SIG-M5 (cell line): ENCODE data around the gene DGAT2.

ENCODE experiments used
- DNase-seq: peaks from one replicate; lab custom pipeline; 2025; lab: John Stamatoyannopoulos, UW

Gene DGAT2

DNA sequence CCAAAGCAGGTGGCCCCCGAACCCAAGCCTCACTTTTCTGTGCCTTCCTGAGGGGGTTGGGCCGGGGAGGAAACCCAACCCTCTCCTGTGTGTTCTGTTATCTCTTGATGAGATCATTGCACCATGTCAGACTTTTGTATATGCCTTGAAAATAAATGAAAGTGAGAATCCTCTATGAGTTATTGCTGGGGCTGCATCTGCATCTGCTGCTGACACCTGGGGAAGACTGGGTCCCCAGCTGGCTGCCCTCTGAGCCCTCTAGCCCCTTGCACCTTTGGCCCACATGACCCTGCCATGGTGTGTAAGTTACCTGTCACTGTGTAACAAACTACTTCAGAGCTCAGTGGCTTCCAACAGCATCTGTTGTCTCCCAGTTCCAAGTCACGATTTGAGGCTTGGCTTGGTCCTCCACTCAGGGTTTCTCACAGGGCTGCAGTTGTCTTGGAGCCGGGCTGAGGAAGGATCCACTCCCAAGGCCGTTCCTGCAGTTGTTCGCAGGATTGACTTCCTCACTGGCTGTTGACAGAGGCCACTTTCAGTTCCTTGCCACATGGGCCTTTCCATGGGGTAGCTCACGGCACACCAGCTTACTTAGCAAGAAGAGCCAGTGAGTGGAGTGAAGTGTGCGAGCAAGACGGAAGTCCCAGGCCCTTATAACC is 32.9 kb downstream of the DGAT2 start:
- DNase-seq: no peak

DNA sequence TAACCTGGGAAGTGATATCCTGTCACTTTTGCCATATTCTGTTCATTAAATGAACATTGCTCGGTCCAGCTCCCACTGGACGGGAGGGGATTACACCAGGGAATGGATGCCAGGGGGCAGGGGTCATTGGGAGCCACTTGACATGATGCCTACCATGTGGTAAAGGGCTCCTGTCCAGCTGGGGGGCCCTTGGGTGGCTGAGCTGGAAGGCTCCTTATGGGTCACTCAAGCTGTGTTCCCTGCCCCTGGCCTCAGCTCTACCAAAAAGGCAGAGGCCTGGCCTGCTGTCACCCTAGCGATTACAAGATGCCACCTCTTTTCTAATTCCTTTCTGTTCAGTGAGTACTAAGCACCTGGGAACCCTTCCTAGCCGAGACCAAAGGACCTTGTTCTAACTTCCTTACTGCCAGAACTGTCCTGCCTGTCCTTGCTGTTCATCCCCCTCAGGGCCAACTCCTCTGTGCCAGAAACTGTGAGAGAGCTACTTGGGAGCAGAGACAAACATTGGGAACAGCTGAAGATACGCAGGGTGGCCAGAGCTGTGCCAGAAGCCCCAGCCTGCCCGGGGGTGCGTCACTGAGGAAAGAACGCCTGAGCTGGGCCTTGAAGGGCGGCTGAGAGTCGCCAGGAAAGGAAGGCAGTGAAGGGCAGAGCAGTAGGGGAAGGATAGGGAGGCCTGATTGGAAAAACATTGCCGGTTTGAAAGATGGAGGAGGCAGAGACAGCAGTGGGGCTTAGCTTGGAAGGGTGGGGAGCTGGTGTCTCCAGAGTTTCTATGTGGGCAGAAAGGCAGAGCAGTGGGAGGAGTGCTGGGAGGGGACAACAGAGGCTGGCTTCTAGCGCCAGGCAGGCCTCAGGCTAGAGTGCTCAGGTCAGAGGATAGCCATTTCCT is 33.7 kb downstream of the DGAT2 start:
- no peak for DNase-seq

DNA sequence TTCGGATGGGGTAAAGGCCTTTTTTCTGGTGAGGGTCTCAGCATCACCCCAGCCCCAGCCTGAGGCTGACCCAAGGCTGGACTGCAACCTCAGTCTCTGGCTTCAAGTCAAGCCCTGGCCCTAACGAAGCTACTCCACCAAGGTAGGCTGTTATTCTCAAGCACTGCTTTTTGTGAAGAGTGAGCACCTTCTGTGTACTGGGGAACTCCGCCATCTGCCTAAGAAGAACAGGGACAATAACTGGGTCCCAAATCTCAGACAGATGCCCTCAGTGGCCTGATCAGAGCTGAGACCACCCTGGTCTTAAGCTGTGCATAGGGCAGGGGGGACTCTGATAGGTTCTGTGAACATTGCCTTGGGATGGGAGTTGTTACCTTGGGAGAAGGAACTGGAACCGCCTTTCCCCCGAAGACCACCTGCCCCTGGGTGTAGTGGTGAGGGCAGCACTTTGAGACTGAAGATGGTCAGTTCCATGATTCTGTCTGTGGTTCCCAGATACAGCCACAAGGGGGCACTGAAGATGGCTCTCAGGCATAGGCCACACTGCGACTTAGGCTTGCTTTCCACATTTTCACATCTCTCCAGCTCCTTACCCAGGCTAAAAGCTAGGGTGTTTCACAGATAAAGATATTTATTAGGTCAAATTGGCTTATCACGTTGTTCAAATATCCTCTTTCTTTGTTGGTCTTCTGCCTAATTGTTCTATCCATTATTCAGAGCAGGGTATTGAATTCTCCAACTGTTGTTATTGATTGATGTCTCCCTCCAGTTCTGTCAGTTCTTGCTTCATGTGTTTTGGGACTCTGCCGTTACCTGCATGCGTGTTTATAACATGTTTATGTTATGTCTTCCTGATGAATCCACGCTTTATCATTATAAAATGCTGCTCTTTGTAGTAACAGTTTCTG is 34.6 kb downstream of the DGAT2 start:
- DNase-seq: no peak

DNA sequence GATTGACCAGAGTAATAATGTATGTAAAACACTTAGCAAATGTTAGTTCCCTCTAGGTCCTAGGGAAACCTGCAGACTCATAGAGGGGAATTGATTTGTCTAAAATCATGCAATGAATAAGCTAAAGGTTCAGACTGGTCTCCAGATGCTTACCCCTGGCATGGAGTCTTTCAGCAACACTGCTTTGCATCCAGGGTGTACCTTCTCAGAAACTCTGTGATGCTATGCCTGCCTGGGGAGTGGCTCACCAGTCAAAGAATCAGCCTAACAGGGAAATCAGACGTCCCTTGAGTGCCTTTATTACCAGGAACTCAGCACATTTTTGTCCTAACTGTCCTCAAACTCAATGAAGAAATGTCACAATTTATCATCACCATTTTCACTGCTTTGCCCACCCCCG is 40.5 kb downstream of the DGAT2 start:
- no peak for DNase-seq

DNA sequence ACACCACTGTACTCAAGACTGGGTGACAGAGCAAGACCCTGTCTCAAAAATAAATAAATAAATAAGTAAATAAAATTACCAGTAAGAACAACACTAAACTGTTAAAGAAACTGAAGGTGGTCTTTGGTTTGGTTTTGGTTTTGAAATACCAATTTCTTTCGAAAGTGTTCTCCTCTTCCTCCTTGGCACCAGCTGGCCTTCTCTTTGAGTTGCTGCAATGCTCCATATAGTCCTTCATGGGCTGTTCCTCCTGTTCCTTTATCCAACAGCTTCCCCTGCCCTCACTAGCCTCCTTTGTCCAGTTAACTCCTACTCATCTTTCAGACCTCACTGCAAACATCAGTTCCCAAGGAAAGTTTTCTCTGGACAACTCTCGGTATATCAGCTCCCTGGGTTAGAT is 41.4 kb downstream of the DGAT2 start:
- DNase-seq: no peak

DNA sequence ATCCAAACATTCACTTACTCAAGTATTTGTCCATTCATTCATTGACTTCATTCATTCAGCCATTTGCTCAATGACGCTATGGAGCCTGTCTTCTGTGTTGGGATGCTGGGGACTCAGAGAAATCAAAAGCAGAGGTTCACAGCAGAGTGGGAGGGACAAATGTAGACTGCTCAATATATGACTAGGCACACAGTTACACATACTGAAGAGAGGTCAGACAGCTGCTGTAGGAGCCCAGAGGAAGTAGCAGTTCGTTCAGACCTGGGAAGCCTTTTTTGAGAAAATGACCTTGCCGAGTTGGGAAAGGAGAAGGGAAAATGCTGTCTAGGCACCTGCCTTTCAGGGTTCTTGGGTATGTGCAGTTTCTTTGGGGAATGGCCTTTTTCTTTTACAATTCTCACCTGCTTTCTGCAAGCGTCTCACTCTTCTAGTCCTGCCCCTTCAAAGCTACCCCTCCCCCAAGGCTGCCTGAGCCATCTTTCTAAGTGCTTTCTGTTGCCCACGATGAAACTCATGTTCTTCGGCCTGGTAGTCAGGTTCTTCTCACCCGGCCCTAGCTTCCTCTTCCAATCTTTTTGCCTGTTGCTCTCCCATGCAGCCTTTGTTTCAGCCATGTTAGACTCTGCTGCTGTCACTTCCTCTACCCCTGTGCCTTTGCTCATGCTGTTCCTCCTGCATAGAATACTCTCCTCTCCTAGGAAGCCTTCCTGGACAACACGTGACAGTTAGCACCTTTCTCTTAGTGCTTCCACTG is 42.2 kb downstream of the DGAT2 start:
- no peak for DNase-seq

DNA sequence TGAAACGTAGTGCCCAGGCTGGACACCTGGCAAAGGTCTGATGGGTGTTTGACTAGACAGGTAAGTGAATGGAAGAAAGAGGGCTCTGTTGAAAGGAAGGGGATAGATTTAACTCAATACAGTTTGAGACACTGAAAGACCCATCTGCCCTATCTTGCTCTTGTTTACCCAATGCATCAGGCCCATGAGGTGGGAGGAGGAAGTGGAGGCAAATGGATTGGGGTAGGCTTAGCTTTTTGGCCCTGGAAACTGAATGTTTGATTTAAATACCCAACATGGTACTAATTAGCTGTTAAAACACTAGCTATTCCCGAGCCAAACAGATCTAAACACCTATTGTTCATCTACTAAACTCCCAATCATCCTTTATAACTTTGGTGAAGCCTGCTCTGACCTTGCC is 42.9 kb downstream of the DGAT2 start:
- DNase-seq: no peak

DNA sequence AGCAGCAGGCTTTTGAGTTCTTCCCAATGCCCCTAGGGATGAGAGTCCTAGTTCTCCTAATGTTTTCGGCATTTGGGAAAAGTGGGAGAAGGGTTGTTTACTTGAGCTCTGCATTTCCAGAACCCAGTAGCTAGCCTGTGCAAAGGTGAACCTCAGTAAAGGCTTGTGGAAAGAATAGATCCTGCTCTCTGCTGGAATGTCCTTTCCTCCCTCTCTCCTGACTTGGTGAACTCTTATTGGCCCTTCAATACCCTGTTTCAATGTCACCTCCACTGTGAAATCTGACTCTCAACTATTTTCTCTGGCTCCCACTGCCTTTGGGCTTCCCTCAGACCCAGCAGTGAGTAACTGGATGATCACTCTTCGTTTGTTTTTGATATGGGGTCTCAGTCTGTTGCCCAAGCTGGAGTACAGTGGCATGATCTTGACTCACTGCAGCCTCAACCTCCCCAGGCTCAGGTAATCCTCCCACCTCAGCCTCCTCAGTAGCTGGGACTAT is 44.0 kb downstream of the DGAT2 start:
- DNase-seq: no peak

DNA sequence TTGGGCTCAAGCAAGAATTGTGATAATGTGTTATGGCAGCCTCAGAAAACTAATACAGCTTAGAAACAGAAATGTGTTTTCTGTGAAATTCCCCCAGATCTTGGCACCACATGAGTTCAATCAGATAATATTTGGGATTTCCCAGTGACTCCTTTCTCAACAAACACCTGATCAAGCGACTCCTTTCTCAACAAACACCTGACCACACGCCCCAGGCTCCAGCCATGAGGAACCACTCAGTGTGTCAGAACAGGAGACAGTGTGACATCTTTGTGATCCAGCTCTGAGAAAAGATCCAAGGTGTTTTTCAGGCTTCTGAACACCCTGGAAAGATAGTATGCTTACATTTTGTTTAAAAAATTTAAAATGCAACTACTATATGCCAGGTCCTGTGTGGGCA is 44.5 kb downstream of the DGAT2 start:
- DNase-seq: no peak

DNA sequence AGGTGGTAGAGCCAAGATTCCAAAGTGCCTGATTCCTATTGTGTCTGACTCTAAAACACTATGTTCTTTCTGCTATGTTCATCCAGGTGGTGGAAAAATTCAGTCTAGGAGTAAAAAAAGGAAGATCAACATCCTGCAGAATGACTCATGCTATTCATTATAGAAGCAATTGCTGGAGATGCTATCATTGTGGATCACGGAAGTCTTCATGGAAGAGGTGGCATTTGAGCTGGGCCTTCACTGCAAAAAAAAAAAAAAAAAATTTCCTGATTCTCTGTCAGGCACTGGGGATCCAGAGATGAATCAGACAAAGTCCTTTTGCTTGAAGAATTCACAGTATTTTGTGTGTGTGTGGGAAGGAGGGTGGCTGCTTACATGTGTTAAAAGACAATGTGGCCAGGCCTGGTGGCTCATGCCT is 45.1 kb downstream of the DGAT2 start:
- DNase-seq: no peak

DNA sequence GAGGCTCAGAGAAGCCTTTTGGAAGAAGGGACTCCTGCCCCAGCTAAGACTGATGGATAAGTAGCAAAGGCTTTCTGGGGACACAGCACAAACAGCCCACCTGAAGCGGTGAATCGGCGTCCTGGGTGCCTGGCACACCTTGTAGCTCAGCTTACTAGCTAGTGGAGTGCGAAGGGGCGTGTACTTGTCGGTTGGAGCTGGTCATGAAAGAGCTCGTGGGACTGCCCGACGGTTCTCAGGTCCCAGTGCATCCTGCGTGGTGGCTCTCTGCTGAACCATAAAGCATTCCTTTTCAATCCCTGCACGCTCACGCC is 45.7 kb downstream of the DGAT2 start:
- no peak for DNase-seq

DNA sequence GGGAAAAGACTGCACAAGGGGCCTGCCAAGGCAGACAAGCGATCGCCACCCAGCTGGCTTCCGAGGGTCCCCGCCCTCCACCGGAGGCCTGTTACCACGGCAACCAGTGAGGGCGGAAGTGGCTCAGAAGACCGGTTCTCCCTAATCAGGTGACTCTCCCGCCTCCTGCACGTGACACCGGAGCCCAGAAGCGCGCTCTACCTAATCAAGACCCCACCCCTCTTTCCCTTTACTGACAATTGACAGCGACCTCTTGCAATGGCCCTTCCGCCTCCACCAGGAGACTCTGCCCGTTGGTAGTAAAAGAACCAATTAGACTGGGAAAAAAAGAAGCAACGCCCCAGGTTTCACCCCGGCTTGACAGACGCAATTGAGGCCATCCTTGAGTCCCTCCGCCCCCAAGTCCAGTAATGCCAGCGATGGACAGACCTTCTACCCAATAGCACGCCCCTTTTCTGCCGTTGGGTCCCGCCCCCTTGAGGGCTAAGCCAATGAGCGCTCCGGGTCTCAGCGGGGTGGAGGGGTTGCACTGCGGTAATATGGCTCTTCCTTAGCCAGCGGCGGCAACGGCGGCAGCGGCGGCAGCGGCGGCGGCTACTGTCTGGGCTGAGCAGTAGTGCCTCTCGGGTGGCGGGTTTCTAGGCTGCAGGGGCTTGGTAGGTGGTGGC is 46.2 kb downstream of the DGAT2 start, which contains the start of gene UVRAG:
Gene UVRAG, plus strand, starts transcription at position 534 of the 668 bp plus-strand sequence. CDS start 198 bp downstream, outside the sequence.
- DNase-seq: peak; percentile 93

DNA sequence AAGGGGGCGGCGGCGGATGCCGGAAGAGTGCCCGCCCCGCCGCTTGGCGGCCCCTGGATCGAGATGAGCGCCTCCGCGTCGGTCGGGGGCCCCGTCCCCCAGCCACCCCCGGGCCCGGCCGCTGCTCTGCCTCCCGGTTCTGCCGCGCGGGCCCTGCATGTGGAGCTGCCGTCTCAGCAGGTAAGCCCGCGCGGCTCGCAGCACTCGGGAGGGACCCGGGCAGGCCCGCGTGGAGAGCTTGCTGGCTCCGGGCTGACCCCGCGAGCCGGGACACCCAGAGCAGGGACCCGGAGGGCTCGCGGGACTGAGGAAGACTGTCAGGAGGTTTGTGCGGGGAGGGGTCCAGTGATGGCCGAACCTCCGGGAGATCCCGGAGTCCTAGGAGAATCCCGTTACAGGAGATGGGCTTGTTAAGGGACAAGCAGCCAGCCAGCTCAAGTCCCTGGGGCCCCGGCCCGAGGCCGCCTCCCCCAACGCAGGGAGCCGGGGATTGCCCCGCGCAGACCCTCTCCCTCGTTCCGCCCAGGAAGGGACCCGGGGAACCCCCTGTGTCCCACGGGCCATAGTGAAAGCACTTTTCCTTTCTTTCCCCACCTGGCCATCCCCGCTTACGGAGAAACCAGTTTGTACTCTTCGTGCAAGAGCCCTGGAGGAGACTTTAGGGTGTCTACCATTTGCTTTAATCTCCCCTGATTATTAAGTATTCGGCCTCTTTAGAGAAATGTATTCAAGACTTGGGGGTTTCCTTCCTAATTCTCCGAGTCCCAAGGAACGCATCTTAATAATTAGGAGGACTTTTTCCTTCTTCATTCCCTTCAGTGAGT is 47.0 kb downstream of the DGAT2 start:
- no peak for DNase-seq

DNA sequence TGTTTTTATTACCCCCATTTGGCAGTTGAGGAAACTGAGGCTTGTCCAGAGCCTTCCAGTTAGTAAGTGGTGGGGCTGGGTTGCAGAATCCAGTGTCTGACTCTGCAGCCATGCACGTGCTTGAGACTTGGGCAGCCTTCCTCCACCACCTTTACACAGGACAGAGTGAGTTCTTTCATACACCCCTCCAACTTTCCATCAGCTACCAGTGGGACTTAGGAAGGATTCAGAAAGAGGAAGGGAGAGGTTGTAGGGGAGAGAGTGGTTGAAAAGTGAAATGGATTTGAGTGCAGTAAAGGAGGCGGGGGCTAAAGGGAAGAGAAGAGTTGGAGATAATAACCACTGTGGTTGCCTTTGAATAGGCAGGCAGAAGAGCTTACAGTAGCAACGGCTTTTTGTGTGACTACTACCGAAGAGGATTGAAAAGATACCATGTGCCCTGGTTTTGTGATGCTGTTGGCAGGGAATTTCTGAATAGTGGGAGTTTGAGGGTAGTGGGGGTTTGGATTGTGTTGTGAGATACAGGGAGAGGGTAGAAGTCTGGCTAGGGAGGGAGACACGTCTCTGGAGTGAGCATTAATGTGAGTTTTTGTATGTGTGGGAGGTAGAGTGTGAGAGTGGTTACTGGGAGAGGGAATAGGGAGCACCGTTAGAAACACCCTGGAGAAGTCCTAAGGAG is 48.1 kb downstream of the DGAT2 start:
- no peak for DNase-seq

DNA sequence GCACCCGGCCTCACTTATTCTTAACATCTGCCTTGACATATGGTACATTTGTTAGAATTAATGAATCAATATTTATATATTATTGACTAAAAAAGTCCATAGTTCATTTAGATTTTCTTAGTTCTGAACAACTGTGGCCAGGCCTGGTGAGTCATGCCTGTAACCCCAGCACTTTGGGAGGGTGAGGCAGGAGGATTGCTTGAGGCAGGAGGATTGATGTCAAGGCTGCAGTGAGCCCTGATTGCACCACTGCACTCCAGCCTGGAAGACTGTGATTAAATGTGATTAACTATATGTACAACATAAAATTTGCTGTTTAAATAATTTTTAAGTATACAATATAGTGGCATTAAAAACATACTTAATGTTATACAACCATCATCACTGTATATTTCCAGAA is 52.1 kb downstream of the DGAT2 start:
- DNase-seq: no peak

DNA sequence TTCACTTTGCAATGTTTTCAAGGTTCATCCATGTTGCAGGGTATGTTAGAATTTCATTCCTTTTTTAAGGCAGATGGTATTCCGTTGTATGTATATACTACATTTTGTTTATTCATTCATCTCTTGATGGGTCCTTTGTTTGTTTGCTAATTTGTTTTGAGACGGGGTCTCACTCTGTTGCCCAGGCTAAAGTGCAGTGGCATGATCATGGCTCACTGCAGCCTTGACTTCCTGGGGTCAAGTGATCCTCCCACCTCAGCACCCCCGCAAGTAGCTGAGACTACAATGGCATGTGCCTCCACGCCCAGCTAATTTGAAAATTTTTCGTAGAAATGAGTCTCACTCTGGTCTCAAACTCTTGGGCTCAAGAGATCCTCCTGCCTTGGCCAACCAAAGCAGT is 52.6 kb downstream of the DGAT2 start:
- no peak for DNase-seq

DNA sequence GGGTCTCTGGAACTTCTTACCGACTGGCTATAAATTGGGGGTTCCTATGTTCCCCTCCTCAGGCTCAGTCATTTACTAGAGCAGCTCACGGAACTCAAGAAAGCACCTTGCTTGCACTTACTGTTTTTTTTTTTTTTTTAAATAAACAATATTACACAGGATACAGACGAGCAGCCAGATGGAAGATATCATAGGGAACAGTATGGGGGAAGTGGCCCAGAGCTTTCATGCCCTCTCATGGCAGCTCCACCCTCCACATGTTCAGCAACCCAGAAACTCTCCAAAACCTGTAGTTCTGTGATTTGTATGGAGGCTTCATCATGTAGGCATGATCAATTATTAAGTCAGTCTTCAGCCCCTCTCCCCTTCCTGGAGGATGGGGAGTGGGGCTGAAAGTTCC is 54.0 kb downstream of the DGAT2 start:
- DNase-seq: no peak

DNA sequence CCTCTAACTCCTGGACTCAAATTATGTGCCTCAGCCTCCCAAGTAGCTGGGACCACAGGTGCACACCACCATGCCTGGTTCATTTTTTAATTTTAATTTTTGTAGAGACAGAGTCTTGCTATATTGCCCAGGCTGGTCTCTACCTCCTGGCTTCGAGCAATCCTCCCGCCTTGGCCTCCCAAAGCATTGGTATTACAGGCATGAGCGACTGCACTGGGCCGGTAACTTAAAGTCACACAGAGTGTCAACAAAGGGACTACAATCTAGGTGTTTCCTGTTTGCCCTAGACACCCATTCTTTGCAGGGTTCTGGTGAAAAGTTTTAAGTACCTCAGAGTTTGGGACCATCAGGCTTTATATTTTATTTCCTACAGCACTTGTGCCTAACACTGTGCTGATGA is 54.8 kb downstream of the DGAT2 start:
- no peak for DNase-seq

DNA sequence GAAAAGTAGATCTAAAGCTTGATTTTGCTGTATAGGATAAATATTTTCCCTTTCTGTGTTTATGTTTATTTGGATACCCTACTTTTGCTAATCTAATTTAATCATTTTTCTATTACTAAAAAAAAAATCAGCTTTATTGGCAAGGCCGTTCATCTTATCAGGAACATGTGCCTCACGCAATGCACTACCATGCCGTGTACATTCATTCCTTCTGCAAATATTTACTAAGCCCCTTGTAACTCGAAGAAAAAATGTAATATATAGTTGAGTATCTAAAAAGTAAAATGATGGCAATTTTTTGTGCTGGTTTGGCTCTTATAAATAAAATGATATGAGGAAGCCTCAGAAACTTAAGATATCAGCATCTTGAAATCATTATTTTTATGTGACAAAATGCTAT is 55.4 kb downstream of the DGAT2 start:
- no peak for DNase-seq
